Measurements from ENCODE around the gene RXRA.

RXRA gene

DNA sequence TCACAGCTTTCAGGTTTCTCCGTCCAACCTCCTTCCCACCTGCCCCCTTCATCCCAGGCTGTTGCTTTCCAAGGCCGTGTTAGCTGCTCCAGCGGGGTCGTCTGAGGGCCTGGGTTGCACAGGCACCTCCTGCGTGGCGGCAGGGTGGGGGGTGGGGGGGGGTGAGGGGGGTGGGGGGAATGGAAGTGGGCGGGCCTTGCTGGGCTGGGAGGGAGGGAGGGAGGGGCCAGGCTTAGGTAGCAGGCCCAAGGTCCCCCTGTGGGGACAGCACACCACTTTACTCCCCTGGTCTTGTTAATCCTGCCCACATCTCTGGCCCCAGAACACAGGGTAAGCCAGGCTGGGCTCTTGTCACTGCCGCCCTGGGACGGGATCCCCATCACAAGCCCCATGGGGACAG, 99.1 kb downstream of the RXRA start:
- DNase-seq (ENCODE audit: insufficient read length, low spot score) = no peak
- FAIRE-seq = no peak
- TF ChIP-seq, protein P1, sequence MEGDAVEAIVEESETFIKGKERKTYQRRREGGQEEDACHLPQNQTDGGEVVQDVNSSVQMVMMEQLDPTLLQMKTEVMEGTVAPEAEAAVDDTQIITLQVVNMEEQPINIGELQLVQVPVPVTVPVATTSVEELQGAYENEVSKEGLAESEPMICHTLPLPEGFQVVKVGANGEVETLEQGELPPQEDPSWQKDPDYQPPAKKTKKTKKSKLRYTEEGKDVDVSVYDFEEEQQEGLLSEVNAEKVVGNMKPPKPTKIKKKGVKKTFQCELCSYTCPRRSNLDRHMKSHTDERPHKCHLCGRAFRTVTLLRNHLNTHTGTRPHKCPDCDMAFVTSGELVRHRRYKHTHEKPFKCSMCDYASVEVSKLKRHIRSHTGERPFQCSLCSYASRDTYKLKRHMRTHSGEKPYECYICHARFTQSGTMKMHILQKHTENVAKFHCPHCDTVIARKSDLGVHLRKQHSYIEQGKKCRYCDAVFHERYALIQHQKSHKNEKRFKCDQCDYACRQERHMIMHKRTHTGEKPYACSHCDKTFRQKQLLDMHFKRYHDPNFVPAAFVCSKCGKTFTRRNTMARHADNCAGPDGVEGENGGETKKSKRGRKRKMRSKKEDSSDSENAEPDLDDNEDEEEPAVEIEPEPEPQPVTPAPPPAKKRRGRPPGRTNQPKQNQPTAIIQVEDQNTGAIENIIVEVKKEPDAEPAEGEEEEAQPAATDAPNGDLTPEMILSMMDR (IDR thresholded peaks at IDR 0.05; ENCODE audit: insufficient read depth, missing control alignments) = no peak

DNA sequence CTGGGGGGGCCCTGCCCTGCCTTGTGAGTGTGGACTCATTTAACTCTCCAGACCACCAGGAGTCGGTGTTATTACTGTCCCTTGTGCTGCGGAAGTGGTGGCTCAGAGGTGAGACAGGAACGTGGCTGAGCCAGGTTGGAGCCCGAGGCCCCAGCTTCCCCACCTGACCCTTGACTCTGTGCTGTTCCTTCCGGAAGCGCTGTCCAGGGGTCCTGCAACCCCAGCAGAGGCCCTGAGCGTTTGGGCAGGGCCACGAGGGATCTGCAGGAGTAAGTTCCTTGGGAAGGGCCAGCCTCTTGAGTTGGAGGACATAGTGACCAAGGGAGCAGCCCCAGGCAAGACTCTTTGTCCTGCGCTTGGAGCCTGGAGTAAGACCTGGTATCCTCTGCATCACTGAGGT, 99.6 kb downstream of the RXRA start:
- no peak for FAIRE-seq
- DNase-seq (ENCODE audit: insufficient read length, low spot score) = no peak

DNA sequence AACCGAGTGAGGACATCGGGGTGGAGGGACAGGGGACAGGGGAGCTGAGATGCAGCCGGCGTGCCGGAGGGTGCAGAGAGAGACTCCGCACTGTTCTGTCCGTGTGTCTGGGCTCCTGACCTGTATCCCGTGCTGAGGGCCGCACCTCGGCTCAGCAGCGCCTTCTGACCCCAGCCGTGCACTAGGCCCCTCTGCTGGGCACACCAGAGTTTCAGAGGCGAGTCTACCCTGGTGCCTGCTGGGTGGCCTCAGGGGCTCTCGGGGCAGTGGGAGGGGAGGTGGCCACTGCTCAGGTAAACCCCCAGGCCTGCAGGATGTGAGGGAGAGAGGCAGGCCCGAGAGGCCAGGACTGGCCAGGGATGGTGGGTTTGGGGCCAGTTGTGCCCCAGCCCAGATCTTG, 100.2 kb downstream of the RXRA start:
- TF ChIP-seq, protein P1 (IDR thresholded peaks at IDR 0.05; ENCODE audit: insufficient read depth, missing control alignments) = no peak
- FAIRE-seq (no peak), DNase-seq (ENCODE audit: insufficient read length, low spot score) (no peak)

More for the DNA sequence above, 99.6 kb downstream of the RXRA start:
- TF ChIP-seq, protein P1 (IDR thresholded peaks at IDR 0.05; ENCODE audit: insufficient read depth, missing control alignments) = no peak

DNA sequence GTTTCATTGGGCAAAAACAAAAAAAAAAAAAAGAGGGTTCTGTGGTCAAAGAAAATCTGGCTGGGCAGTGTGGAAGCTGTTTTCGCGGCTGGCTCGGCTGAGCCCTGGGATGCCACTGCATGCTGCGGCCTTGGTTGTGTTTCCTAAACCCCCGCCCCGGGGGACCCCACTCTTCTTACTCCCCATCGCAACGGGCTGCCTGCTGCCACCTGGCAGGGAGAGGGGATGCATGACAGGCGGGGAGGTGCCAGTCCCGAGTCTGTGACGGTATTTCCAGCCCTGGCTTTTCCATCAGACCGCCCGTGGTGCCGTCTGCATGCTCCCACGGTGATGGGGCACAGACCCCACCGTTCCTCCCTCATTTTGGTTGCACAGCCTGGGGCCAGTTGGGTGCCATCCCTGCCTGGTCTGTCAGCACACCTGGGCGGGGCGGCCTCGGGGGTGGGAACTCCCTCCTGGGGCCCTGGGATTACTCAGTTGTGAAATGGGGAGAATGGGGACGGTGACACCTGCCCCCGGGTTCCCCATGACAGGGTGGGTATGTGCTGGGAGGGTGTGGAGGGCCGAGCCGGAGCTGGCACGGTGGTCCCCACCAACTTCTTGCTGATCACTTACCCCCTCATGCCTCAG, 101.0 kb downstream of the RXRA start:
- FAIRE-seq = no peak

DNA sequence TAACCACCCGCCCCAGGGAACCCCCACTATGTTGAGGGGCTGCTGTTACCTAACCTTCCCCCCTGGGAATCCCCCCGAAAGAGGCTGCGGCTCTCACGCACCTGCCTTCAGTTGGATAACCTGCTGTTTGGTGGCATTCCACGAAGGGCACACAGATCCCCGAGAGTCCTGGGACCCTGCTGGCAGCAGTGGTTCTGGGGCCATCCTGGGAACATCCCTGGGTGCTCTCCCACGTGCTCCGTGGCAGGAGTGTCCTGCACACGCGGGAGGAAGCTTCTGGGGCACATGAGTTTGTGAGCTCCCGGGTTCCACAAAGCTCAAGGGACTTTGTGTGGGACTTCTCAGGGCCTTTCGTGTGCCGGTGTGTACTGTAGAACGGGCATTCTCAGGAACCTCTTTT, 102.3 kb downstream of the RXRA start:
- DNase-seq (ENCODE audit: insufficient read length, low spot score) (no peak), FAIRE-seq (no peak)
- TF ChIP-seq, protein P1 (IDR thresholded peaks at IDR 0.05; ENCODE audit: insufficient read depth, missing control alignments) = no peak

More for the DNA sequence above, 101.0 kb downstream of the RXRA start:
- no peak for DNase-seq (ENCODE audit: insufficient read length, low spot score)
- TF ChIP-seq, protein P1 (IDR thresholded peaks at IDR 0.05; ENCODE audit: insufficient read depth, missing control alignments) = no peak

DNA sequence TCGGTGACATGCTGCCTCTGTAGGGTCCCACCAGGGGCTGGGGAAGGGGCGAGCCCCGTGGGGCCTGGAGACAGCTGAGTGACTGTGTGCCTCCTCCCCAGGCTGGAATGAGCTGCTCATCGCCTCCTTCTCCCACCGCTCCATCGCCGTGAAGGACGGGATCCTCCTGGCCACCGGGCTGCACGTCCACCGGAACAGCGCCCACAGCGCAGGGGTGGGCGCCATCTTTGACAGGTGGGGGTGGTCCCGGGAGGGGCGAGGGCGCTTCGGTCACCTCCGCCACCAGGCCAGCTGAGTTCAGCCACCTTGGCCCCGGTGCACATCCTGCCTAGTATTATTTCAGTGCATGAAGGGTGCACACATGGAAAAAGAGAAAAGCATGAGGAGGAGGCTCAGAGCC, 102.8 kb downstream of the RXRA start:
- TF ChIP-seq, protein P1 (IDR thresholded peaks at IDR 0.05; ENCODE audit: insufficient read depth, missing control alignments) = no peak
- no peak for DNase-seq (ENCODE audit: insufficient read length, low spot score)
- FAIRE-seq = no peak

DNA sequence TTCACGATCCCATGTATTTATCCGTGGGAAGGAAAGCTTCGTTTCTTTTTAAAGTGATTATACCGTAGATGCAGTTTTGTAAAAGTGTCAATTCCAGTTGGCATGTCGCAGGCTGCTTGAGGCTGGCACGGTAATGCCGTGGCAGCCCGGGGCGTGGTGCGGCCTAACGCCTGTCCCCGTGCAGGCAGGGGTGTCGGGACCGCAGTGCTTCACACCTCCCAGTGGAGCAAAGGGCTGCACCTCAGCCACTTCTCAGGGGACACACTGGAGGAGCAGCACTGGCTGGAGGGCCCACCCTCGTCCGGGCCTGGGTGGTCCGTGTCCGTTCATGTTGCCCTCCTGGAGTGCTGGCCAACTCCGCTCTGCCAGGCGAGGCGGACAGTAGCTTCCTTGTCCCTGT, 103.2 kb downstream of the RXRA start:
- DNase-seq (ENCODE audit: insufficient read length, low spot score) (no peak), FAIRE-seq (no peak)
- TF ChIP-seq, protein P1 (IDR thresholded peaks at IDR 0.05; ENCODE audit: insufficient read depth, missing control alignments) = no peak
